IMR-90 (cell line): Measurements from ENCODE around the gene CALML3. TPM values are rescaled to one million over a fixed set of nuclear protein-coding genes. Genes with fewer than 3 reads are reported as not detected.

Experiments used
- ATAC-seq: fragments of 200-7000 bp; cut with Tn5 transposase; 2 replicates; pipeline ENCODE4 v1.9.1; 2020; ENCODE audit warnings: low read depth, mild to moderate bottlenecking, moderate library complexity
- BruUV-seq: library from RNA; stranded (reverse); fragments of 400-500 nt; replicated peaks from 2 replicates; lab custom pipeline; 2021; lab: Mats Ljungman, UMichigan
- CTCF ChIA-PET: fragments of 300-600 bp; formaldehyde crosslinking; extraction: SDS; loops from one replicate; lab custom pipeline; 2021; ENCODE audit warnings: antibody characterized with exemption; lab: Yijun Ruan, JAX
- POLR2A ChIA-PET: fragments of 300-600 bp; sonication (Branson Sonifier 250); formaldehyde crosslinking; loops from one replicate; lab custom pipeline; 2022; ENCODE audit warnings: antibody characterized with exemption; ENCODE audit not compliant: unreplicated experiment; lab: Charles Lee
- DNase-seq: peaks from one replicate; pipeline ENCODE4 v3.0.0; 2013
- H2AFZ ChIP-seq: replicated peaks from 2 replicates; pipeline ENCODE3; 2013; ENCODE audit warnings: low read length, mild to moderate bottlenecking; ENCODE audit not compliant: poor library complexity
- H2AK5ac ChIP-seq: 2 replicates; pipeline ENCODE4 v1.6.1; 2013; ENCODE audit warnings: low read depth, low read length, inconsistent platforms
- H2AK9ac ChIP-seq: replicated peaks from 2 replicates; pipeline ENCODE3; 2013; ENCODE audit warnings: mild to moderate bottlenecking, low read depth, low read length, moderate library complexity; ENCODE audit not compliant: poor library complexity
- H2BK120ac ChIP-seq: 2 replicates; pipeline ENCODE4 v1.6.1; 2013; ENCODE audit warnings: low read depth, low read length, inconsistent platforms
- H2BK15ac ChIP-seq: 3 replicates; pipeline ENCODE4 v1.6.1; 2013; ENCODE audit warnings: low read depth, low read length, inconsistent platforms
- H2BK20ac ChIP-seq: 2 replicates; pipeline ENCODE4 v1.6.1; 2013; ENCODE audit warnings: low read depth, mild to moderate bottlenecking, inconsistent platforms, low read length, moderate library complexity
- H2BK5ac ChIP-seq: 2 replicates; pipeline ENCODE4 v1.6.1; 2013; ENCODE audit warnings: mild to moderate bottlenecking, low read depth, low read length, inconsistent platforms; ENCODE audit not compliant: poor library complexity, severe bottlenecking
- H3K14ac ChIP-seq: replicated peaks from 2 replicates; pipeline ENCODE4 v1.6.1; 2013; ENCODE audit warnings: low read depth, low read length, inconsistent platforms
- H3K18ac ChIP-seq: 2 replicates; pipeline ENCODE4 v1.6.1; 2013; ENCODE audit warnings: low read depth, low read length, control low read depth
- H3K23ac ChIP-seq: 2 replicates; pipeline ENCODE4 v1.6.1; 2013; ENCODE audit warnings: low read depth, low read length, inconsistent platforms
- H3K27ac ChIP-seq: 2 replicates; pipeline ENCODE4 v1.5.1; 2013; ENCODE audit warnings: mild to moderate bottlenecking, control low read depth, low read length; ENCODE audit not compliant: insufficient read depth
- H3K27me3 ChIP-seq: 2 replicates; pipeline ENCODE4 v1.6.1; 2013; ENCODE audit warnings: low read length; ENCODE audit not compliant: control insufficient read depth, insufficient read depth
- H3K36me3 ChIP-seq: 2 replicates; pipeline ENCODE4 v1.6.1; 2013; ENCODE audit warnings: low read length, mixed read lengths; ENCODE audit not compliant: control insufficient read depth, insufficient read depth
- H3K4ac ChIP-seq: 2 replicates; pipeline ENCODE4 v1.6.1; 2013; ENCODE audit warnings: low read depth, low read length, inconsistent platforms
- H3K4me1 ChIP-seq: 2 replicates; pipeline ENCODE4 v1.6.1; 2013; ENCODE audit warnings: low read length, mixed read lengths; ENCODE audit not compliant: control insufficient read depth, insufficient read depth
- H3K4me2 ChIP-seq: 2 replicates; pipeline ENCODE4 v1.6.1; 2013; ENCODE audit warnings: low read depth, mild to moderate bottlenecking, control low read depth, low read length, moderate library complexity
- H3K4me3 ChIP-seq: 2 replicates; pipeline ENCODE4 v1.5.1; 2013; ENCODE audit warnings: low read depth, mild to moderate bottlenecking, control low read depth, low read length, moderate library complexity; ENCODE audit not compliant: insufficient read depth
- H3K56ac ChIP-seq: 2 replicates; pipeline ENCODE4 v1.6.1; 2013; ENCODE audit warnings: low read length, inconsistent platforms; ENCODE audit not compliant: insufficient read depth; ENCODE audit errors: extremely low read depth
- H3K79me1 ChIP-seq, 2 experiments: 2 replicates each; pipeline ENCODE4 v1.6.1; 2013; ENCODE audit warnings: low read length in 2 of 2, inconsistent platforms in 1 of 2, low read depth in 1 of 2
- H3K9ac ChIP-seq: 2 replicates; pipeline ENCODE4 v1.6.1; 2013; ENCODE audit warnings: low read depth, low read length, control low read depth
- H3K9me1 ChIP-seq: 2 replicates; pipeline ENCODE4 v1.6.1; 2013; ENCODE audit warnings: low read length, inconsistent platforms; ENCODE audit not compliant: insufficient read depth
- H3K9me3 ChIP-seq: 2 replicates; pipeline ENCODE4 v1.6.1; 2013; ENCODE audit warnings: low read length; ENCODE audit not compliant: control insufficient read depth, insufficient read depth
- H4K20me1 ChIP-seq: 2 replicates; pipeline ENCODE4 v1.6.1; 2013; ENCODE audit warnings: low read length, inconsistent platforms; ENCODE audit not compliant: insufficient read depth
- H4K5ac ChIP-seq: 2 replicates; pipeline ENCODE4 v1.6.1; 2013; ENCODE audit warnings: mild to moderate bottlenecking, low read depth, low read length, control low read depth
- H4K8ac ChIP-seq, 2 experiments: 2 replicates each; pipeline ENCODE4 v1.6.1; 2013; ENCODE audit warnings: low read depth in 2 of 2, low read length in 2 of 2, control low read depth in 1 of 2, inconsistent platforms in 1 of 2
- H4K91ac ChIP-seq: 2 replicates; pipeline ENCODE4 v1.6.1; 2013; ENCODE audit warnings: low read depth, low read length, inconsistent platforms; ENCODE audit not compliant: insufficient read depth
- BHLHE40 ChIP-seq: fragments of 150-350 bp; IDR thresholded peaks from 2 replicates; pipeline ENCODE4 v1.6.1; 2016; ENCODE audit warnings: mild to moderate bottlenecking, low read depth, low read length
- CEBPB ChIP-seq: IDR thresholded peaks from 2 replicates; pipeline ENCODE4 v1.6.1; 2012; ENCODE audit warnings: low read depth, low read length, improper control_type of control experiment
- CHD1 ChIP-seq: IDR thresholded peaks from 2 replicates; pipeline ENCODE4 v1.6.1; 2012; ENCODE audit warnings: low read depth, low read length, improper control_type of control experiment
- CTCF ChIP-seq: conservative IDR thresholded peaks from 2 replicates; pipeline ENCODE4 v1.5.1; 2012; ENCODE audit warnings: mild to moderate bottlenecking, low read depth, low read length, improper control_type of control experiment
- ELK1 ChIP-seq: fragments of 150-350 bp; IDR thresholded peaks from 2 replicates; pipeline ENCODE4 v1.6.1; 2016; ENCODE audit warnings: low read depth, mild to moderate bottlenecking, low read length, moderate library complexity, borderline replicate concordance
- FOS ChIP-seq: fragments of 150-350 bp; IDR thresholded peaks from 2 replicates; pipeline ENCODE4 v1.6.1; 2016; ENCODE audit warnings: low read depth, low read length
- MAFK ChIP-seq: IDR thresholded peaks from 2 replicates; pipeline ENCODE4 v1.6.1; 2012; ENCODE audit warnings: low read depth, low read length, improper control_type of control experiment
- MAZ ChIP-seq: IDR thresholded peaks from 2 replicates; pipeline ENCODE4 v1.6.1; 2012; ENCODE audit warnings: low read depth, mild to moderate bottlenecking, low read length, improper control_type of control experiment, moderate library complexity, borderline replicate concordance
- NFE2L2 ChIP-seq: fragments of 150-350 bp; IDR thresholded peaks from 2 replicates; pipeline ENCODE4 v1.6.1; 2016; ENCODE audit warnings: low read depth, mild to moderate bottlenecking, low read length
- POLR2A ChIP-seq: IDR thresholded peaks from 2 replicates; pipeline ENCODE4 v1.6.1; 2012; ENCODE audit warnings: mild to moderate bottlenecking, low read depth, low read length
- RAD21 ChIP-seq: IDR thresholded peaks from 2 replicates; pipeline ENCODE4 v1.6.1; 2012; ENCODE audit warnings: low read length, improper control_type of control experiment
- RCOR1 ChIP-seq: IDR thresholded peaks from 2 replicates; pipeline ENCODE4 v1.6.1; 2012; ENCODE audit warnings: mild to moderate bottlenecking, low read length, improper control_type of control experiment; ENCODE audit not compliant: insufficient replicate concordance
- RFX5 ChIP-seq: IDR thresholded peaks from 2 replicates; pipeline ENCODE4 v1.8.0; 2012; ENCODE audit warnings: low read depth, mild to moderate bottlenecking, low read length, moderate library complexity
- SMC3 ChIP-seq: fragments of 150-350 bp; IDR thresholded peaks from 2 replicates; pipeline ENCODE4 v1.6.1; 2016; ENCODE audit warnings: low read depth, mild to moderate bottlenecking, antibody characterized with exemption, low read length, moderate library complexity
- WGBS, 2 experiments: methylation state at CpG; one replicate each; pipeline versions ENCODE4 v1.1.5 to v1.1.7; 2013; ENCODE audit warnings: missing lambda C conversion rate in 2 of 2; ENCODE audit not compliant: insufficient read length in 1 of 2; ENCODE audit errors: extremely low coverage in 2 of 2; 5-methylcytosine and 5-hydroxymethylcytosine counted together
- dilution Hi-C: fragments of 300-500 bp; cut with HindIII; formaldehyde crosslinking; loops from one replicate; pipeline ENCODE4 v1.14.3; 2018; ENCODE audit warnings: low sequenced_read_pairs; ENCODE audit not compliant: unreplicated experiment
- in situ Hi-C: fragments of 300-500 bp; cut with MboI; formaldehyde crosslinking; loops from 3 replicates; pipeline ENCODE4 v1.14.3; 2019; ENCODE audit warnings: low sequenced_read_pairs, inconsistent platforms, mixed read lengths
- intact Hi-C: fragments of 100-400 bp; cut with micrococcal nuclease; formaldehyde crosslinking; loops from 2 replicates; pipeline ENCODE4 v1.10.0; 2022
- polyA plus RNA-seq, 3 experiments: library from polyadenylated mRNA; depleted of rRNA; stranded (reverse); fragments of >200 nt; gene quantifications; 2 replicates each; pipeline ENCODE4 v1.2.3, GENCODE V29; 2012; ENCODE audit warnings: low replicate concordance in 1 of 3
- total RNA-seq: library from RNA; depleted of rRNA; stranded (reverse); fragments of >200 nt; gene quantifications from 2 replicates; pipeline ENCODE4 v1.2.3, GENCODE V29; 2012
- TF ChIP-seq, protein P1 (sequence below): fragments of 150-350 bp; IDR thresholded peaks from 2 replicates; pipeline ENCODE4 v1.6.1; 2017; ENCODE audit warnings: mild to moderate bottlenecking, antibody characterized with exemption, low read length, low read depth

Gene CALML3
- total and polyA plus RNA-seq, 2 of the 4 experiments (the other 2 are of a cell fraction) = not detected

DNA sequence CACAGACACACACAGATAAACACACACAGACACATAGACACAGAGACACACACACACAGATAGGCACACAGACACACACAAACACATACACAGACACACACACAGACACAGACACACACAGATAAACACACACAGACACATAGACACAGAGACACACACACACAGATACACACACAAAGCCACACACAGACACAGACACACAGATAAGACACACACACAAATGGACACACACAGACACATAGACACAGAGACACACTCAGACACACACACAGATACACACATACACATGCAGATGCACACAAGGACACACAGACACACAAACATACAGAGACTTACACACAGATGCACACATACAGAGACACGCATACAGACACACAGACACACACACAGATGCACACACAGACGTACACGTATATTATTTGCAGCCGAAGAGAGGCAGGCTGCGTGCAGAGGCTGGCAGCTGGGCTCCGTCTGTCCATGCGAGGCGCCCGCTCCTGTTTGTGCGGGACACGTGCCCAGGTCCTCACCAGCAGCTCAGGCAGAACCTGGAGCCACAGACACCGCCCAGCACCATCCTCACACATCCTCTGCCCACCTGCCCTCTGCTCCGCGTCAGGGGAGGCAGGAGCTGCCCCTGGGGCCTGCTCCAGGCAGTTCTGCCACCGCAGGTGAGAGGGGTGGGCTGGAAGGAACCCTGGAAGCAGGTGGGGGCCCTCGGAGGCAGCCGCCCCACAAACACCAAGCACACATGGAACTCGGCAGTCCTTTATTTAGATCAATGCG, 26.6 kb upstream of the CALML3 start:
- no TSS peak for BruUV-seq
- intact Hi-C loops (no loop called here), dilution Hi-C loops (no loop called here), in situ Hi-C loops (no loop called here)
- Histone ChIP-seq H2BK120ac (no peak overlapping the region), H4K20me1 (no peaks in the 10 kb centered on the region), H2BK5ac (peak overlapping the region; percentile 70), H3K27me3 (peaks cover 34% of the 10 kb centered on the region), H3K4me1 (no peaks in the 10 kb centered on the region), H3K27ac (no peak overlapping the region), H4K91ac (no peak overlapping the region), H4K5ac (no peak overlapping the region), H3K56ac (no peak overlapping the region), H3K4me2 (no peak overlapping the region), H3K9me1 (0 out of 2 replicates have a peak, but pooled peaks cover 10% of the 10 kb centered on the region), H3K4me3 (no peak overlapping the region), H3K14ac (peak overlapping the region; percentile 37; the same call in 1 of the 2 replicates), H3K9me3 (no peaks in the 10 kb centered on the region), H3K18ac (no peak overlapping the region), H2BK20ac (no peak overlapping the region), H3K36me3 (no peaks in the 10 kb centered on the region), H3K79me1 (no peaks in the 10 kb centered on the region), H3K4ac (no peak overlapping the region), H2AK5ac (peak overlapping the region; percentile 52; the same call in 1 of the 2 replicates), H4K8ac (no peak overlapping the region), H2AK9ac (no peak overlapping the region), H3K9ac (no peak overlapping the region), H3K23ac (no peak overlapping the region), H2BK15ac (peak overlapping the region; percentile 42; the same call in 1 of the 3 replicates), H2AFZ (peak overlapping the region; percentile 32)
- DNase-seq (no peak), ATAC-seq (no peak)
- POLR2A ChIA-PET = no interaction called here
- CTCF ChIA-PET = no interaction called here
- WGBS, 2 experiments = 80% methylated on average over 5 of the region's 19 CpGs; no CpG with 5 or more reads in 1 of the 2 experiments
- no peak for TF ChIP-seq NFE2L2
- no peak for TF ChIP-seq MAZ
- TF ChIP-seq CEBPB = no peak
- TF ChIP-seq, protein P1, sequence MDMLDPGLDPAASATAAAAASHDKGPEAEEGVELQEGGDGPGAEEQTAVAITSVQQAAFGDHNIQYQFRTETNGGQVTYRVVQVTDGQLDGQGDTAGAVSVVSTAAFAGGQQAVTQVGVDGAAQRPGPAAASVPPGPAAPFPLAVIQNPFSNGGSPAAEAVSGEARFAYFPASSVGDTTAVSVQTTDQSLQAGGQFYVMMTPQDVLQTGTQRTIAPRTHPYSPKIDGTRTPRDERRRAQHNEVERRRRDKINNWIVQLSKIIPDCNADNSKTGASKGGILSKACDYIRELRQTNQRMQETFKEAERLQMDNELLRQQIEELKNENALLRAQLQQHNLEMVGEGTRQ = no peak
- no peak for TF ChIP-seq RCOR1
- TF ChIP-seq RAD21 = no peak
- TF ChIP-seq ELK1 = no peak
- TF ChIP-seq FOS = no peak
- TF ChIP-seq CHD1 = no peak
- no peak for TF ChIP-seq RFX5
- no peak for TF ChIP-seq MAFK
- TF ChIP-seq POLR2A = no peak
- no peak for TF ChIP-seq BHLHE40
- no peak for TF ChIP-seq CTCF
- no peak for TF ChIP-seq SMC3
